Neural crest cell (in vitro differentiated cells): ENCODE results near the gene CIAO3. TPM values are rescaled to one million over a fixed set of nuclear protein-coding genes. Genes with fewer than 3 reads are reported as not detected.
"Not testable (repeated sequence)": the region's sequence is repeated elsewhere in the genome, so short reads cannot be mapped to it uniquely, and the experiment has no call there.

Experiments
- DNase-seq: peaks from one replicate; pipeline ENCODE4 v3.0.0; 2021; ENCODE audit warnings: low read depth, mixed read lengths, low spot score
- H3K27ac Mint-ChIP-seq: one replicate; pipeline ENCODE4 v1.8.0; 2021; ENCODE audit warnings: mild to moderate bottlenecking, mixed read lengths; ENCODE audit not compliant: unreplicated experiment
- H3K27me3 Mint-ChIP-seq: 2 replicates; pipeline ENCODE4 v1.8.0; 2021; ENCODE audit warnings: low read depth, mild to moderate bottlenecking, mixed read lengths
- H3K36me3 Mint-ChIP-seq: 2 replicates; pipeline ENCODE4 v1.8.0; 2021; ENCODE audit warnings: low read depth, mild to moderate bottlenecking, mixed read lengths
- H3K4me1 Mint-ChIP-seq: 2 replicates; pipeline ENCODE4 v1.8.0; 2021; ENCODE audit warnings: mixed read lengths
- H3K4me3 Mint-ChIP-seq: one replicate; pipeline ENCODE4 v1.8.0; 2021; ENCODE audit warnings: mild to moderate bottlenecking, mixed read lengths
- H3K9me3 Mint-ChIP-seq: 2 replicates; pipeline ENCODE4 v1.8.0; 2021; ENCODE audit warnings: mixed read lengths
- total RNA-seq: library from RNA; stranded (reverse); gene quantifications from 2 replicates; pipeline ENCODE4 v1.2.1, GENCODE V29; 2021
- TF ChIP-seq, protein P1 (sequence below): fragments of 200-600 bp; sonication (generic); conservative IDR thresholded peaks from 2 replicates; pipeline ENCODE4 v1.5.0; 2021; ENCODE audit warnings: antibody characterized with exemption, mild to moderate bottlenecking

Gene CIAO3
- total RNA-seq, 1 donor from 2014 or later = 45.9 TPM

DNA sequence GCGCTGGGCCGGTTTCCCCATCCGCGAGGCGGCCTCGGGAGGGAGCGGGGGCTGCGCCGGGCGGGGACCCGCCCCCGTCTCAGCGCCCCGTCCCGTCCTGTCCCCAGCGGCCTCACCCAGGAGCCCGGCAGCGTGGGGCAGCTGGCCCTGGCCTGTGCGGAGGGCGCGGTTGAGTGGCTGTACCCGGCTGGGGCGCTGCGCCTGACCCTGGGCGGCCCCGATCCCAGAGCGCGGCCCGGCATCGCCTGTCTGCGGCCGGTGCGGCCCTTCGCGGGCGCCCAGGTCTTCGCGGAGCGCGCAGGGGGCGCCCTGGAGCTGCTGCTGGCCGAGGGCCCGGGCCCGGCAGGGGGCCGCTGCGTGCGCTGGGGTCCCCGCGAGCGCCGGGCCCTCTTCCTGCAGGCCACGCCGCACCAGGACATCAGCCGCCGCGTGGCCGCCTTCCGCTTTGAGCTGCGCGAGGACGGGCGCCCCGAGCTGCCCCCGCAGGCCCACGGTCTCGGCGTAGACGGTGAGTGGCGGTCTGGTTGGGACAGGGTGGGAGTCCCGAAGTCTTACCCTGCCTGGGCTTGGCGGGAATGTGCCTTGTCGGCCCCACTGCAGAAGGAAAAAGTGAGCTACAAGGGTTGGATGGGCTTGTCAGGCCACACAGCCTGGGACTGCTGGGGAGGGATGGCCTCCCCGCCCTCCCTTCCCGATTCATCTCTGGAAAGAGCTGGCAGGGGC lies 25.2 kb downstream of the CIAO3 start:
- Mint-ChIP-seq H3K36me3 (no peaks in the 10 kb centered on the region), H3K9me3 (no peaks in the 10 kb centered on the region), H3K27me3 (peaks cover 17% of the 10 kb centered on the region), H3K27ac (peak overlapping the region; percentile 96), H3K4me1 (peaks cover 32% of the 10 kb centered on the region), H3K4me3 (peak overlapping the region; percentile 95)
- DNase-seq = no peak
- TF ChIP-seq, protein P1, sequence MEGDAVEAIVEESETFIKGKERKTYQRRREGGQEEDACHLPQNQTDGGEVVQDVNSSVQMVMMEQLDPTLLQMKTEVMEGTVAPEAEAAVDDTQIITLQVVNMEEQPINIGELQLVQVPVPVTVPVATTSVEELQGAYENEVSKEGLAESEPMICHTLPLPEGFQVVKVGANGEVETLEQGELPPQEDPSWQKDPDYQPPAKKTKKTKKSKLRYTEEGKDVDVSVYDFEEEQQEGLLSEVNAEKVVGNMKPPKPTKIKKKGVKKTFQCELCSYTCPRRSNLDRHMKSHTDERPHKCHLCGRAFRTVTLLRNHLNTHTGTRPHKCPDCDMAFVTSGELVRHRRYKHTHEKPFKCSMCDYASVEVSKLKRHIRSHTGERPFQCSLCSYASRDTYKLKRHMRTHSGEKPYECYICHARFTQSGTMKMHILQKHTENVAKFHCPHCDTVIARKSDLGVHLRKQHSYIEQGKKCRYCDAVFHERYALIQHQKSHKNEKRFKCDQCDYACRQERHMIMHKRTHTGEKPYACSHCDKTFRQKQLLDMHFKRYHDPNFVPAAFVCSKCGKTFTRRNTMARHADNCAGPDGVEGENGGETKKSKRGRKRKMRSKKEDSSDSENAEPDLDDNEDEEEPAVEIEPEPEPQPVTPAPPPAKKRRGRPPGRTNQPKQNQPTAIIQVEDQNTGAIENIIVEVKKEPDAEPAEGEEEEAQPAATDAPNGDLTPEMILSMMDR = peak; percentile 14

DNA sequence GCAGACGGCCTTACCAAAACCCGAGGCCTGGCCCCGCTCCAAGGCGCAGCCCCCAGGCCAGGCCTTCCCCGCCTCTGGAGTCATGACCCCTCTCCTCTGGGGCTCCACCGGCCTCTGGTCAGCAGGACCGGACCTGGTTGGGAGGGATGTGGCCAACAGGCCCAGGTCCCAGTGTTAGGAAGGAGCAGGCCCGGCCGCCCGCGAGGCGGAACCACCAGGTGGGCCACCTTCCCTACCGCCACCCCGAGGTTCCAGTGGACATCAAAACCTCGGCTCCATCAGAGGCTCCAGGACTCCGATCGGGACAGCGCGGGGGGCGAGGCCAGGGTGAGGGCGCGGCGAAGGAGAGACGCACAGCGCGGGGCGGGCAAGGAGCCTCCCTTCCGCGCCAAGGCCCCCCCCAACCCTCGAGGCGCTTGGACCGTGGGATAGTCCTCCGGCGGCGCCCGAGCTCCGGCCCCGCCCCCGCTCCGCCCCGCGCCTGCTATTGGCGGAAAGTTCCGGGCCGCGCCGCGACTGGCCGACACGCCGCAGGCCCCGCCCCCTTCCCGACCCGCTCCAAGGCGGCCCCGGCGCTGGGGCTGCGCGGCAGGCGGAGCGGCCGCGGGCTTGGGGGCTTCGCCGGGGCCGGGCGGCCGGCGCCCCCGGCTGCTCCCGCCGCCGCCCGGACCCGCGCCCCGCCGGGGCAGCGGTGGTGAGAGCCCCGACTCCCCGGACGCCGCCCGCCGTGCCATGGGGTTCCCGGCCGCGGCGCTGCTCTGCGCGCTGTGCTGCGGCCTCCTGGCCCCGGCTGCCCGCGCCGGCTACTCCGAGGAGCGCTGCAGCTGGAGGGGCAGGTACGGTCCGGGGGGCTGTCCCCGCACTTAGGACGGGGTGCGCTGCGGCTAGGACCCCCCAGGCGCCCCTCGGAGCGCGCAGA lies 26.0 kb downstream of the CIAO3 start, which contains the start of gene METRN:
TSS of gene METRN (plus strand) at position 561 of the 919 bp plus-strand sequence. CDS start at position 733, 172 bp downstream.
- Mint-ChIP-seq H3K27me3 (peaks cover 16% of the 10 kb centered on the region), H3K4me1 (peaks cover 29% of the 10 kb centered on the region), H3K4me3 (peak within 1 kb of the TSS; percentile 95), H3K9me3 (no peaks in the 10 kb centered on the region), H3K36me3 (no peaks in the 10 kb centered on the region), H3K27ac (peak within 1 kb of the TSS; percentile 96)
- peak; percentile 94 for DNase-seq
- TF ChIP-seq, protein P1 = no peak

DNA sequence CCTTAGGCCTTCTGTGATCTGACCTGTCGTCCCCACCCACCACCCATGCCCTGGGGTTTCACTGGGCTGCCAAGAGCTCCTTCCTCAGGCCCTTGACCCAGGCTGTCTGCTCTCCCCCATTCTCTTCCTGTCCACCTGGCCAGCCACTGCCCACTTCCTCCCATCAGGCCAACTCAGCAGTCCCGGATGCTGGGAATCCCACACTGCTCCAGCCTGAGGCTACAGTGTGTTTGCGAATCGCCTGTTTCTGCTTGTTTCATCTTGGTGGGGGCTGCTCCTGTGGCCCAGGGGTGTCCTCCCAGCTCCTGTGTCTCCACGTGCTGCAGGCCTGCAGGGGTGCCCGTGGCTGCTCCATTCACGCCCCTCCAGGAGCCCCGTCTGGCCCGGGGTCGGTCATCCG lies 26.7 kb downstream of the CIAO3 start:
- no peak for DNase-seq
- no peaks in the 10 kb centered on the region for H3K9me3 Mint-ChIP-seq
- H3K4me3 Mint-ChIP-seq = peak overlapping the region; percentile 86
- H3K4me1 Mint-ChIP-seq = peaks cover 29% of the 10 kb centered on the region
- H3K27me3 Mint-ChIP-seq = peaks cover 22% of the 10 kb centered on the region
- H3K27ac Mint-ChIP-seq = no peak overlapping the region
- TF ChIP-seq, protein P1 = no peak
- no peaks in the 10 kb centered on the region for H3K36me3 Mint-ChIP-seq

DNA sequence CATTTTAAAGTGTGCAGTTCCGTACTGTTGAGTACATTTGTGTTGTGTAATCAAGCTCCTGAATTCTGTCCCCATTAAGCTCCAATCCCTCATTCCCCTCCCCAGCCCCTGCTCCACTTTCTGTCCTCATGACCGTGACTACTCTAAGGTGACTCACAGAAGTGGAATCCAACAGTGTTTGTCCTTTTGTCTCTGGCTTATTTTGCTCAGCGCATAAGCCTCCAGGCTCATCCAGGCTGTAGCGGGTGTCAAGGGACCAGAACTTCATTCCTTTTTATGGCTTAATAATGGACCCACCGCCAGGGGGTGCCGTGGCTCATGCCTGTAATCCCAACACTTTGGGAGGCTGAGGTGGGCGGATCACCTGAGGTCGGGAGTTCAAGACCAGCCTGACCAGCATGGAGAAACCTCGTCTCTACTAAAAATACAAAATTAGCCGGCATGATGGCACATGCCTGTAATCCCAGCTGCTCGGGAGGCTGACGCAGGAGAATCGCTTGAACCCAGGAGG lies 28.0 kb downstream of the CIAO3 start:
- H3K9me3 Mint-ChIP-seq, H3K27ac Mint-ChIP-seq, DNase-seq, H3K36me3 Mint-ChIP-seq: not testable (repeated sequence)
- H3K4me1 Mint-ChIP-seq = peaks cover 23% of the 10 kb centered on the region
- H3K27me3 Mint-ChIP-seq = peaks cover 34% of the 10 kb centered on the region
- TF ChIP-seq, protein P1 = peak; percentile 61
- peak overlapping the region; percentile 80 for H3K4me3 Mint-ChIP-seq

DNA sequence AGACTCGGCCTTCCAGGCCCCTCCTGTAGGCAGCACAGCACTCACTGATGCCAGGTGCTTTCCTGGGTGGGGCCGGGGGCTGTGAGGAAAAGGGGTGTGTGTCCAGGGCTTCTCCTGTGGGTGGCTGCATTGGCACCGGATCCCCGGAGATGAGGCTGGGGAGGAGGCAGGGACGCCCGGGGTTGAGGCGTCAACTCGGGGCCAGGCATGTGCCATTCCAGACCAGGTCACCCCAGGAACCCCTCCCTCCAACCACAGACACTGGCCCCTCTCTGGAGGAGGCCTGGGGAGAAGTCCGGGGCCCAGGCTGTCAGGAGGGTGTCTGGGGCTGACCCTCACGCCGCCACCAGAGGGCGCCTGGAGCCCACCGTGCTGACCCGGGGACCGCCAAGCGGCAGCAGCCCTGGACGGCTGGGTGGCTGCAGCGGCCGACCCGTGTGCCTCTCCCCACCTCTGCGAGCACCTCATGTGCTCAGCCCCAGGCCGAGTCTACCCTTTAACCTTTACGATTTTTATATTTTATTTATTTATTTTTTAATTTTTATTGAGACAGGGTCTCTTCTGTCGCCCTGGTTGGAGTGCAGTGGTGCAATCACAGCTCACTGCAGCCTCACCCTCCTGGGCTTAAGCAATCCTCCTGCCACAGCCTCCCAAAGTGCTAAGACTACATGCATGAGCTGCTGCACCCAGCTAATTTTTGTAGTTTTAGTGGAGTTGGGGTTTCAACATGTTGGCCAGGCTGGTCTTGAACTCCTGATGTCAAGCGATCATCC lies 29.1 kb downstream of the CIAO3 start:
- TF ChIP-seq, protein P1 = peak; percentile 96
- H3K27me3 Mint-ChIP-seq = peaks cover 43% of the 10 kb centered on the region
- peak; percentile 86 for DNase-seq
- H3K27ac Mint-ChIP-seq = no peak overlapping the region
- H3K9me3 Mint-ChIP-seq = no peaks in the 10 kb centered on the region
- peaks cover 23% of the 10 kb centered on the region for H3K4me1 Mint-ChIP-seq
- H3K4me3 Mint-ChIP-seq = peak overlapping the region; percentile 27
- H3K36me3 Mint-ChIP-seq = no peaks in the 10 kb centered on the region
